ENCODE results near the gene TMED6. TPM values are rescaled to one million over a fixed set of nuclear protein-coding genes. Genes with fewer than 3 reads are reported as not detected.
"Not testable (repeated sequence)": the region's sequence is repeated elsewhere in the genome, so short reads cannot be mapped to it uniquely, and the experiment has no call there.

The TMED6 gene
- total RNA-seq, 2 experiments from 2014 or later: 1.5 to 2.1 TPM

DNA sequence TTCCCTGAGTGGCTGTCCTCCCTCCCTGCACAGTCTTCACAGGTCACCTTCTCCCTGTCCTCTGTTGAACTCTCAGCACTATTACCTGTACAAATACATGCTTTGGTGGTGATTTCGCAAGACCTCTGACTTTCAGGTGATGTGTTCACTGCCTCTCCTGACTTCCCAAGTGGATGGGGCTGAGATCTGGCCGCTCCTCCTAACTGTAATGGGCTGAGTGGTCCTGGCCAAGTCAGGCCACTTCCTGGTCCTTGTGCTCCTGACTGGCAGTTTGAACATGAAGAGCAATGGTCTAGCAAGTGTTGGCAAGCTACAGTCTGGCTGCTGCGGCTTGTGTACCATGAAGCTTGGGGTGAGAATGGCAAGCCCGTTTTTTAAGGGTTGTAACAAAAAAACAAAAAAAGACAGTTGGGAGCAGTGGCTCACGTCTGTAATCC lies 11.7 kb upstream of the TMED6 start:
- ChIA-PET CTCF (no interaction called here), POLR2A (no interaction called here)
- Mint-ChIP-seq H3K27me3 (no peaks in the 10 kb centered on the region), H3K4me3 (no peak overlapping the region), H3K4me1 (ENCODE audit: low read depth) (peaks cover 12% of the 10 kb centered on the region), H3K9me3 (no peaks in the 10 kb centered on the region), H3K36me3 (ENCODE audit: low read depth) (peaks cover 69% of the 10 kb centered on the region), H3K27ac (no peak overlapping the region)
- Histone ChIP-seq H3K27me3 (ENCODE audit: control insufficient read depth in 1 of 2, insufficient read depth in 2 of 2, low read length in 2 of 2) (no peaks in the 10 kb centered on the region), H3K4me3 (ENCODE audit: low read length) (no peak overlapping the region), H3K4me1 (ENCODE audit: insufficient read depth, low read length) (no peaks in the 10 kb centered on the region), H3K36me3 (ENCODE audit: insufficient read depth, low read length) (peaks cover 61% of the 10 kb centered on the region), H3K9me3 (ENCODE audit: control insufficient read depth in 1 of 2, insufficient read depth in 1 of 2, low read length in 2 of 2) (no peaks in the 10 kb centered on the region), H3K27ac (ENCODE audit: low read depth in 1 of 2, low read length in 2 of 2) (no peak overlapping the region)
- intact Hi-C loops (cut with DNase I, micrococcal nuclease): no loop called here
- TF ChIP-seq CTCF (IDR thresholded peaks at IDR 0.05): no peak
- ATAC-seq (ENCODE audit: poor library complexity): no peak
- DNase-seq: no peak

- H3K9me3 Mint-ChIP-seq; H3K27me3 Mint-ChIP-seq; ATAC-seq (ENCODE audit: poor library complexity); H3K4me1 Mint-ChIP-seq (ENCODE audit: low read depth); CTCF ChIA-PET; H3K4me3 ChIP-seq (ENCODE audit: low read length); H3K4me1 ChIP-seq (ENCODE audit: insufficient read depth, low read length); H3K27me3 ChIP-seq (ENCODE audit: control insufficient read depth in 1 of 2, insufficient read depth in 2 of 2, low read length in 2 of 2); DNase-seq; H3K4me3 Mint-ChIP-seq; intact Hi-C loops (cut with DNase I, micrococcal nuclease); H3K27ac Mint-ChIP-seq; H3K27ac ChIP-seq (ENCODE audit: low read depth in 1 of 2, low read length in 2 of 2); H3K9me3 ChIP-seq (ENCODE audit: control insufficient read depth in 1 of 2, insufficient read depth in 1 of 2, low read length in 2 of 2); POLR2A ChIA-PET: not testable (repeated sequence)
- H3K36me3 ChIP-seq (ENCODE audit: insufficient read depth, low read length): peaks cover 51% of the 10 kb centered on the region
- H3K36me3 Mint-ChIP-seq (ENCODE audit: low read depth): peaks cover 57% of the 10 kb centered on the region
Observed at GRCh38 chr16:69360070-69360469, 8.5 kb upstream of the TMED6 start.

DNA sequence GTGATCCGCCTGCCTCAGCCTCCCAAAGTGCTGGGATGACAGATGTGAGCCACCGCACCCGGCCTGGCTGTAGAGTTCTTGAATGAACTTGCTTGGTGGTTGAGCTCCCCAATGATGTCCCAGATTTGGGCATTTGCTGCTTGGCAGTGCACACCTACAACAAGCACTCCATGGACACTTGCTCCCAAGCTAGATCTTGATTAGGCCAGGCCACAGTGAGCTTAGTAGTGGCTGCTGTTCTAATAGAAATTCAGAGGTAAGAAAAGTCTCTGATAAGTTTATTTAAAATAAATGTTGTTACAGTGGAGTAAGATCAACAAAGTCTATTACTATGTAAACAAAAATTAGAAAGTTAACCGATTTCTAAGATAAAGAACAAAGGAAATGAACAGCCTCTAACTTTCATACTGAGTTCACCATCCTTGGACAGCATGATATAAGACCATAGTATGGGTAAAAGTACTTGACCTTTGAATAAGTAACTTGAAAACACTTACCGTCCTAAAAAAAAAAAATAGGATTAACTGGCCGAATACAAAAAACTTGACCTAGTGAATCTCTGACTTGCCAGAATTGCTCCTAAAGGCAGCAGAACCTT lies 951 bp downstream of the TMED6 start:
- no peak for TF ChIP-seq CTCF (IDR thresholded peaks at IDR 0.05)
- ChIA-PET POLR2A (interaction anchor here (0.6 kb wide), 1 partner anchor 282 kb away, joined by 3 read pairs; no protein-coding TSS in a partner anchor), CTCF (no interaction called here)
- Histone ChIP-seq H3K27me3 (ENCODE audit: control insufficient read depth in 1 of 2, insufficient read depth in 2 of 2, low read length in 2 of 2) (no peaks in the 10 kb centered on the region), H3K4me3 (ENCODE audit: low read length) (no peak overlapping the region), H3K4me1 (ENCODE audit: insufficient read depth, low read length) (no peaks in the 10 kb centered on the region), H3K9me3 (ENCODE audit: control insufficient read depth in 1 of 2, insufficient read depth in 1 of 2, low read length in 2 of 2) (no peaks in the 10 kb centered on the region), H3K36me3 (ENCODE audit: insufficient read depth, low read length) (peaks cover 25% of the 10 kb centered on the region), H3K27ac (ENCODE audit: low read depth in 1 of 2, low read length in 2 of 2) (no peak overlapping the region)
- no peaks in the 10 kb centered on the region for H3K9me3 Mint-ChIP-seq
- intact Hi-C loops (cut with DNase I, micrococcal nuclease): no loop called here
- no peak overlapping the region for H3K27ac Mint-ChIP-seq
- no peak for ATAC-seq (ENCODE audit: poor library complexity)
- no peak for DNase-seq
- H3K4me1 Mint-ChIP-seq (ENCODE audit: low read depth): no peaks in the 10 kb centered on the region
- H3K27me3 Mint-ChIP-seq: no peaks in the 10 kb centered on the region
- no peak overlapping the region for H3K4me3 Mint-ChIP-seq
- H3K36me3 Mint-ChIP-seq (ENCODE audit: low read depth): peaks cover 39% of the 10 kb centered on the region

- Histone ChIP-seq H3K4me3 (ENCODE audit: low read length) (no peak overlapping the region), H3K9me3 (ENCODE audit: control insufficient read depth in 1 of 2, insufficient read depth in 1 of 2, low read length in 2 of 2) (no peaks in the 10 kb centered on the region), H3K27ac (ENCODE audit: low read depth in 1 of 2, low read length in 2 of 2) (no peak overlapping the region), H3K36me3 (ENCODE audit: insufficient read depth, low read length) (peaks cover 19% of the 10 kb centered on the region), H3K27me3 (ENCODE audit: control insufficient read depth in 1 of 2, insufficient read depth in 2 of 2, low read length in 2 of 2) (no peaks in the 10 kb centered on the region), H3K4me1 (ENCODE audit: insufficient read depth, low read length) (no peaks in the 10 kb centered on the region)
- H3K9me3 Mint-ChIP-seq: no peaks in the 10 kb centered on the region
- no peak for ATAC-seq (ENCODE audit: poor library complexity)
- H3K4me3 Mint-ChIP-seq: no peak overlapping the region
- ChIA-PET POLR2A (no interaction called here), CTCF (no interaction called here)
- no peaks in the 10 kb centered on the region for H3K4me1 Mint-ChIP-seq (ENCODE audit: low read depth)
- H3K27ac Mint-ChIP-seq: no peak overlapping the region
- H3K27me3 Mint-ChIP-seq: no peaks in the 10 kb centered on the region
- peaks cover 30% of the 10 kb centered on the region for H3K36me3 Mint-ChIP-seq (ENCODE audit: low read depth)
- DNase-seq: no peak
- TF ChIP-seq CTCF (IDR thresholded peaks at IDR 0.05): no peak
- intact Hi-C loops (cut with DNase I, micrococcal nuclease): no loop called here
Observed at GRCh38 chr16:69349536-69349935, 2.0 kb downstream of the TMED6 start.
